ENCODE measurements around the gene ELP1.
A peak's percentile ranks its signal among the peaks of the same experiment; 100 is the strongest.

The ELP1 gene

GRCh38 chr9:108863891-108864290, 70.0 kb downstream of the ELP1 start:
- 75% methylated on average over 1 of the region's 3 CpGs for WGBS
- H3K36me3 ChIP-seq (ENCODE audit: control insufficient read depth in 1 of 2, insufficient read depth in 2 of 2, low read depth in 1 of 2, low read length in 2 of 2) = peaks cover 12 to 13% of the 10 kb centered on the region in 2 experiments
- no peaks in the 10 kb centered on the region for H3K27me3 ChIP-seq (ENCODE audit: control insufficient read depth in 1 of 2, insufficient read depth in 1 of 2, low read length in 2 of 2)
- H3K4me1 ChIP-seq (ENCODE audit: control insufficient read depth, insufficient read depth, low read depth, low read length) = peaks cover 4% of the 10 kb centered on the region
- no peak overlapping the region for H2BK15ac ChIP-seq (ENCODE audit: low read depth, poor library complexity, severe bottlenecking)
- no peak overlapping the region for H3K4me3 ChIP-seq (ENCODE audit: insufficient read depth in 1 of 2, low read depth in 1 of 2, low read length in 2 of 2)
- H3K4ac ChIP-seq (ENCODE audit: low read depth in 1 of 2, low read length in 2 of 2) = no peak overlapping the region
- H3K18ac ChIP-seq (ENCODE audit: low read depth in 1 of 2, low read length in 2 of 2) = no peak overlapping the region
- no peak overlapping the region for H3K9ac ChIP-seq (ENCODE audit: low read length)
- no peaks in the 10 kb centered on the region for H3K9me3 ChIP-seq (ENCODE audit: control insufficient read depth, low read length)
- no peak overlapping the region for H3K4me2 ChIP-seq (ENCODE audit: low read length, poor library complexity, severe bottlenecking)
- H2BK12ac ChIP-seq (ENCODE audit: low read length in 2 of 2) = no peak overlapping the region
- no peak overlapping the region for H3K14ac ChIP-seq (ENCODE audit: low read length in 2 of 2)
- H2BK120ac ChIP-seq (ENCODE audit: low read depth, low read length) = no peak overlapping the region
- no peak for DNase-seq
- no peaks in the 10 kb centered on the region for H3K79me1 ChIP-seq (replicated peaks; ENCODE audit: low read length, poor library complexity, severe bottlenecking)
- H2AFZ ChIP-seq (ENCODE audit: low read depth, low read length) = no peak overlapping the region
- no peak overlapping the region for H3K27ac ChIP-seq (ENCODE audit: low read length, poor library complexity, severe bottlenecking)
- no peak overlapping the region for H3K23ac ChIP-seq (ENCODE audit: low read length in 2 of 2)
- H4K8ac ChIP-seq (ENCODE audit: low read length) = no peak overlapping the region
- no peak overlapping the region for H4K91ac ChIP-seq (ENCODE audit: low read length)
- H2AK5ac ChIP-seq (ENCODE audit: low read length, severe bottlenecking) = no peak overlapping the region
- no peak overlapping the region for H2BK5ac ChIP-seq (ENCODE audit: low read depth, low read length, poor library complexity, severe bottlenecking)

- Histone ChIP-seq H2BK12ac (ENCODE audit: low read length in 2 of 2) (peak within 1 kb of the TSS in 1 of 2 experiments; percentile 23), H3K18ac (ENCODE audit: low read depth in 1 of 2, low read length in 2 of 2) (no peak within 1 kb of the TSS)
- WGBS = 90% methylated on average over 2 of the region's 3 CpGs
Measured at GRCh38 chr9:108861997-108862396, 71.9 kb downstream of the ELP1 start, which contains the start of gene ACTL7A. Gene ACTL7A, plus strand, starts transcription at chr9:108862266. Its CDS starts 57 bp downstream, at chr9:108862323.

GRCh38 chr9:108861464-108861863, 72.5 kb downstream of the ELP1 start:
- DNase-seq = no peak
- H3K4ac ChIP-seq (ENCODE audit: low read depth in 1 of 2, low read length in 2 of 2) = no peak overlapping the region
- no peak overlapping the region for H2BK15ac ChIP-seq (ENCODE audit: low read depth, poor library complexity, severe bottlenecking)
- no peak overlapping the region for H3K14ac ChIP-seq (ENCODE audit: low read length in 2 of 2)
- no peak overlapping the region for H4K91ac ChIP-seq (ENCODE audit: low read length)
- H2BK5ac ChIP-seq (ENCODE audit: low read depth, low read length, poor library complexity, severe bottlenecking) = no peak overlapping the region
- H3K4me1 ChIP-seq (ENCODE audit: control insufficient read depth, insufficient read depth, low read depth, low read length) = peaks cover 4% of the 10 kb centered on the region
- H4K8ac ChIP-seq (ENCODE audit: low read length) = no peak overlapping the region
- H3K4me2 ChIP-seq (ENCODE audit: low read length, poor library complexity, severe bottlenecking) = no peak overlapping the region
- H3K27ac ChIP-seq (ENCODE audit: low read length, poor library complexity, severe bottlenecking) = no peak overlapping the region
- H3K4me3 ChIP-seq (ENCODE audit: insufficient read depth in 1 of 2, low read depth in 1 of 2, low read length in 2 of 2) = no peak overlapping the region
- H2AFZ ChIP-seq (ENCODE audit: low read depth, low read length) = no peak overlapping the region
- no peaks in the 10 kb centered on the region for H3K27me3 ChIP-seq (ENCODE audit: control insufficient read depth in 1 of 2, insufficient read depth in 1 of 2, low read length in 2 of 2)
- H2BK120ac ChIP-seq (ENCODE audit: low read depth, low read length) = no peak overlapping the region
- no peaks in the 10 kb centered on the region for H3K79me1 ChIP-seq (replicated peaks; ENCODE audit: low read length, poor library complexity, severe bottlenecking)
- H3K36me3 ChIP-seq (ENCODE audit: control insufficient read depth in 1 of 2, insufficient read depth in 2 of 2, low read depth in 1 of 2, low read length in 2 of 2) = peaks cover 0 to 12% of the 10 kb centered on the region in 2 experiments
- H2BK12ac ChIP-seq (ENCODE audit: low read length in 2 of 2) = no peak overlapping the region
- H3K23ac ChIP-seq (ENCODE audit: low read length in 2 of 2) = no peak overlapping the region
- no peak overlapping the region for H3K18ac ChIP-seq (ENCODE audit: low read depth in 1 of 2, low read length in 2 of 2)
- H3K9me3 ChIP-seq (ENCODE audit: control insufficient read depth, low read length) = no peaks in the 10 kb centered on the region
- WGBS = 75% methylated on average over 7 of the region's 7 CpGs
- no peak overlapping the region for H2AK5ac ChIP-seq (ENCODE audit: low read length, severe bottlenecking)
- no peak overlapping the region for H3K9ac ChIP-seq (ENCODE audit: low read length)

More at GRCh38 chr9:108861997-108862396, 71.9 kb downstream of the ELP1 start, which contains the start of gene ACTL7A:
- no peak for DNase-seq
- no peak within 1 kb of the TSS for H2BK5ac ChIP-seq (ENCODE audit: low read depth, low read length, poor library complexity, severe bottlenecking)
- H3K27ac ChIP-seq (ENCODE audit: low read length, poor library complexity, severe bottlenecking) = no peak within 1 kb of the TSS
- no peak within 1 kb of the TSS for H3K4me3 ChIP-seq (ENCODE audit: insufficient read depth in 1 of 2, low read depth in 1 of 2, low read length in 2 of 2)
- peaks cover 0 to 12% of the 10 kb centered on the region in 2 experiments for H3K36me3 ChIP-seq (ENCODE audit: control insufficient read depth in 1 of 2, insufficient read depth in 2 of 2, low read depth in 1 of 2, low read length in 2 of 2)
- H4K91ac ChIP-seq (ENCODE audit: low read length) = no peak within 1 kb of the TSS
- no peak within 1 kb of the TSS for H3K4ac ChIP-seq (ENCODE audit: low read depth in 1 of 2, low read length in 2 of 2)
- H3K9me3 ChIP-seq (ENCODE audit: control insufficient read depth, low read length) = no peaks in the 10 kb centered on the region
- H3K27me3 ChIP-seq (ENCODE audit: control insufficient read depth in 1 of 2, insufficient read depth in 1 of 2, low read length in 2 of 2) = no peaks in the 10 kb centered on the region
- H4K8ac ChIP-seq (ENCODE audit: low read length) = no peak within 1 kb of the TSS
- H2BK15ac ChIP-seq (ENCODE audit: low read depth, poor library complexity, severe bottlenecking) = no peak within 1 kb of the TSS
- H3K4me2 ChIP-seq (ENCODE audit: low read length, poor library complexity, severe bottlenecking) = no peak within 1 kb of the TSS
- no peaks in the 10 kb centered on the region for H3K79me1 ChIP-seq (replicated peaks; ENCODE audit: low read length, poor library complexity, severe bottlenecking)
- H3K9ac ChIP-seq (ENCODE audit: low read length) = no peak within 1 kb of the TSS
- no peak within 1 kb of the TSS for H3K14ac ChIP-seq (ENCODE audit: low read length in 2 of 2)
- H3K23ac ChIP-seq (ENCODE audit: low read length in 2 of 2) = no peak within 1 kb of the TSS
- H2AK5ac ChIP-seq (ENCODE audit: low read length, severe bottlenecking) = no peak within 1 kb of the TSS
- H3K4me1 ChIP-seq (ENCODE audit: control insufficient read depth, insufficient read depth, low read depth, low read length) = peaks cover 4% of the 10 kb centered on the region
- H2AFZ ChIP-seq (ENCODE audit: low read depth, low read length) = no peak within 1 kb of the TSS
- no peak within 1 kb of the TSS for H2BK120ac ChIP-seq (ENCODE audit: low read depth, low read length)

GRCh38 chr9:108860764-108861163, 73.2 kb downstream of the ELP1 start:
- H3K18ac ChIP-seq (ENCODE audit: low read depth in 1 of 2, low read length in 2 of 2) = no peak overlapping the region
- no peak for DNase-seq
- H4K91ac ChIP-seq (ENCODE audit: low read length) = no peak overlapping the region
- H2AK5ac ChIP-seq (ENCODE audit: low read length, severe bottlenecking) = no peak overlapping the region
- peaks cover 0 to 3% of the 10 kb centered on the region in 2 experiments for H3K27me3 ChIP-seq (ENCODE audit: control insufficient read depth in 1 of 2, insufficient read depth in 1 of 2, low read length in 2 of 2)
- H3K23ac ChIP-seq (ENCODE audit: low read length in 2 of 2) = no peak overlapping the region
- 97% methylated on average over 2 of the region's 2 CpGs for WGBS
- H3K4me1 ChIP-seq (ENCODE audit: control insufficient read depth, insufficient read depth, low read depth, low read length) = peaks cover 4% of the 10 kb centered on the region
- no peak overlapping the region for H2BK15ac ChIP-seq (ENCODE audit: low read depth, poor library complexity, severe bottlenecking)
- no peak overlapping the region for H3K27ac ChIP-seq (ENCODE audit: low read length, poor library complexity, severe bottlenecking)
- peaks cover 0 to 12% of the 10 kb centered on the region in 2 experiments for H3K36me3 ChIP-seq (ENCODE audit: control insufficient read depth in 1 of 2, insufficient read depth in 2 of 2, low read depth in 1 of 2, low read length in 2 of 2)
- no peaks in the 10 kb centered on the region for H3K79me1 ChIP-seq (replicated peaks; ENCODE audit: low read length, poor library complexity, severe bottlenecking)
- H2AFZ ChIP-seq (ENCODE audit: low read depth, low read length) = no peak overlapping the region
- no peaks in the 10 kb centered on the region for H3K9me3 ChIP-seq (ENCODE audit: control insufficient read depth, low read length)
- H3K4ac ChIP-seq (ENCODE audit: low read depth in 1 of 2, low read length in 2 of 2) = no peak overlapping the region
- H2BK120ac ChIP-seq (ENCODE audit: low read depth, low read length) = no peak overlapping the region
- H2BK12ac ChIP-seq (ENCODE audit: low read length in 2 of 2) = peak overlapping the region in 1 of 2 experiments; percentile 23
- no peak overlapping the region for H3K4me2 ChIP-seq (ENCODE audit: low read length, poor library complexity, severe bottlenecking)
- H3K4me3 ChIP-seq (ENCODE audit: insufficient read depth in 1 of 2, low read depth in 1 of 2, low read length in 2 of 2) = no peak overlapping the region
- H3K9ac ChIP-seq (ENCODE audit: low read length) = no peak overlapping the region
- no peak overlapping the region for H4K8ac ChIP-seq (ENCODE audit: low read length)
- H3K14ac ChIP-seq (ENCODE audit: low read length in 2 of 2) = no peak overlapping the region
- H2BK5ac ChIP-seq (ENCODE audit: low read depth, low read length, poor library complexity, severe bottlenecking) = no peak overlapping the region
